Measurements from ENCODE around the gene KLK10. TPM values are rescaled to one million over a fixed set of nuclear protein-coding genes. Genes with fewer than 3 reads are reported as not detected.

KLK10 gene
- total and polyA plus RNA-seq, 10 of the 15 experiments (the other 5 are each of a cell fraction or from before 2014, with no cell fraction given) = not detected

DNA sequence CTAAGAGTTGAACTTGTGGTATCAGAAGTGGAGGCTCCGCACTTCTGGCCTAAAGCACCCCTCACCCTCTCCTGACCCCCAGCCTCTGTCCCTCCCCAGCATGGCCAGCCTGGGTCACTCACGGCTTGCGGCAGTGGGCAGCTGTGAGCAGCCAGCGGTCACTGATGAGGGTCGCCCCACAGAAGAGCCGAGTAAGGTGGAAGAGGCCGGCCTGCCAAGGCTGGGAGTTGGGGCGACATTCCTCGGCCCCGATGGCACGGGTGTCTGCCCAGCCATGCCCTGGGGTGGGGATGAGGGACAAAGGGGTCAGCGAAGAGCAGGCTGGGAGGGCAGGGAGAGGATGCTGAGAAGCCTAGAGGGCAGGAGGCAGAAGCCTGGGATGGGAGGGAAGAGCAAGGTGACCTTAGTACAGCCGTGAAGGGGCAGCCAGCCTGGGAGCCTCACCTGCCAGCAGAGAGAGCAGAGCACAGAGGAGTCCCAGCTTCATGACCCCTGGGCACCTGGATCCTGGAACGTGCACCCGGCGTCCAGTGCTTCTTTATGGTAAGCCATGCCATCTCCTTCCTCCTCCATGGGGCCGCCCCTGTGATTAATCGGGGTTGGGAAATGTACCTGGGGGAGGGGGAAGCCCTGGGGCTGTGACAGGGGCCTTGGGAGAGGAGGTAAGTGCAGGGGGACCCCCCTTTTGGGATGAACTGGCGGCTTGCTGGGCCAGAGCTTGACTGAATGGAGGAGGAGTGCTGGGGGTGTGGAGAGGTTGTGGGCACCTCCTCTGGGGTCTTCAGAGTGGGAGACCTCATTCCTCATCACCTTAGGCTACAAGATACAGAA, 10.2 kb downstream of the KLK10 start (continued):
- TF ChIP-seq EP300 (IDR thresholded peaks at IDR 0.05; ENCODE audit: borderline replicate concordance in 1 of 2, control insufficient read depth in 1 of 2, low read depth in 2 of 2, low read length in 2 of 2) (no peak), CREB1 (IDR thresholded peaks at IDR 0.05; ENCODE audit: low read depth) (no peak), DPF2 (IDR thresholded peaks at IDR 0.05) (no peak), CEBPB (IDR thresholded peaks at IDR 0.05; ENCODE audit: borderline replicate concordance in 1 of 2, low read depth in 2 of 2, low read length in 2 of 2) (no peak), TARDBP (IDR thresholded peaks at IDR 0.05; ENCODE audit: borderline replicate concordance) (no peak), PAX8 (IDR thresholded peaks at IDR 0.05) (no peak)
- TF ChIP-seq, protein P1, sequence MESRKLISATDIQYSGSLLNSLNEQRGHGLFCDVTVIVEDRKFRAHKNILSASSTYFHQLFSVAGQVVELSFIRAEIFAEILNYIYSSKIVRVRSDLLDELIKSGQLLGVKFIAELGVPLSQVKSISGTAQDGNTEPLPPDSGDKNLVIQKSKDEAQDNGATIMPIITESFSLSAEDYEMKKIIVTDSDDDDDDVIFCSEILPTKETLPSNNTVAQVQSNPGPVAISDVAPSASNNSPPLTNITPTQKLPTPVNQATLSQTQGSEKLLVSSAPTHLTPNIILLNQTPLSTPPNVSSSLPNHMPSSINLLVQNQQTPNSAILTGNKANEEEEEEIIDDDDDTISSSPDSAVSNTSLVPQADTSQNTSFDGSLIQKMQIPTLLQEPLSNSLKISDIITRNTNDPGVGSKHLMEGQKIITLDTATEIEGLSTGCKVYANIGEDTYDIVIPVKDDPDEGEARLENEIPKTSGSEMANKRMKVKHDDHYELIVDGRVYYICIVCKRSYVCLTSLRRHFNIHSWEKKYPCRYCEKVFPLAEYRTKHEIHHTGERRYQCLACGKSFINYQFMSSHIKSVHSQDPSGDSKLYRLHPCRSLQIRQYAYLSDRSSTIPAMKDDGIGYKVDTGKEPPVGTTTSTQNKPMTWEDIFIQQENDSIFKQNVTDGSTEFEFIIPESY (IDR thresholded peaks at IDR 0.05) = no peak

DNA sequence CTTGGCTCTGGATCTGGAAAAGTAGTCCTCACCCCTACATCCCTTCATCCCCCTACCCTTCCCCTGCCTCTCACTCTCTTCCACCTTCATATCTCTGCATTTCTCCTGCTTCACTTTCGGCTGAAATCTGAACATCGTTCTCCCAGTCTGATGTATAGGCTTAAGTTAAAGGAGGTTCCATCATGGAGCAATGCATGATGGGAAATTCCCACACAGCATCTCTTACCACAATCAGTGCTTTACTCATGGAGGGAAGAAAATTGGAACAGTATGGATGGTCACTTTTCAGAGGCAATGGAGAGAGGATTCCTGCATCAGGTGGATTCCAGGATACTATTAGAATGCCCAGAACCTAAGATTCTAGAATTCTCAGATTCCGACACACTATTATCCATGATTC, 12.0 kb downstream of the KLK10 start:
- BruUV-seq (replicated peaks) = no TSS peak
- H3K27me3 ChIP-seq (replicated peaks in 1 of 2; ENCODE audit: control insufficient read depth in 2 of 2, insufficient read depth in 2 of 2, low read length in 1 of 2) = no peaks in the 10 kb centered on the region
- H3K4me2 ChIP-seq (ENCODE audit: control insufficient read depth, insufficient read depth) = no peak overlapping the region
- in situ Hi-C loops (cut with MboI) (no loop called here), intact Hi-C loops (cut with micrococcal nuclease; ENCODE audit: unreplicated experiment) (no loop called here)
- WGBS (ENCODE audit: insufficient coverage, insufficient replicate concordance, low lambda C conversion rate, missing lambda C conversion rate) = 90% methylated on average over 3 of the region's 3 CpGs
- FAIRE-seq = no peak
- DNase-seq (ENCODE audit: low read depth, low spot score) = no peak
- ChIA-PET SMC1A (ENCODE audit: uncharacterized antibody, unreplicated experiment) (no interaction called here), POLR2A (interaction anchor here (0.6 kb wide), 1 partner anchor 14 kb away, joined by 6 read pairs; no protein-coding TSS in a partner anchor), CTCF (no interaction called here), RAD21 (ENCODE audit: unreplicated experiment) (no interaction called here)
- no peak overlapping the region for H3K4me3 ChIP-seq
- H3K9me3 ChIP-seq (replicated peaks; ENCODE audit: control insufficient read depth, insufficient read depth, low read length) = no peaks in the 10 kb centered on the region
- H2AFZ ChIP-seq (ENCODE audit: control insufficient read depth, low read depth, low read length) = no peak overlapping the region
- no peak overlapping the region for H3K9ac ChIP-seq (ENCODE audit: control insufficient read depth, insufficient read depth, low read length)
- no peaks in the 10 kb centered on the region for H3K36me3 ChIP-seq (ENCODE audit: control insufficient read depth in 2 of 2, insufficient read depth in 2 of 2, low read length in 1 of 2)
- H4K20me1 ChIP-seq (ENCODE audit: control insufficient read depth, insufficient read depth) = no peaks in the 10 kb centered on the region
- no peak overlapping the region for H3K27ac ChIP-seq (ENCODE audit: control insufficient read depth, insufficient read depth)
- no peak for ATAC-seq
- H3K79me2 ChIP-seq (ENCODE audit: control insufficient read depth, insufficient read depth, low read length) = no peaks in the 10 kb centered on the region
- no peaks in the 10 kb centered on the region for H3K4me1 ChIP-seq (ENCODE audit: control insufficient read depth, insufficient read depth, low read length)
- TF ChIP-seq, protein P2, sequence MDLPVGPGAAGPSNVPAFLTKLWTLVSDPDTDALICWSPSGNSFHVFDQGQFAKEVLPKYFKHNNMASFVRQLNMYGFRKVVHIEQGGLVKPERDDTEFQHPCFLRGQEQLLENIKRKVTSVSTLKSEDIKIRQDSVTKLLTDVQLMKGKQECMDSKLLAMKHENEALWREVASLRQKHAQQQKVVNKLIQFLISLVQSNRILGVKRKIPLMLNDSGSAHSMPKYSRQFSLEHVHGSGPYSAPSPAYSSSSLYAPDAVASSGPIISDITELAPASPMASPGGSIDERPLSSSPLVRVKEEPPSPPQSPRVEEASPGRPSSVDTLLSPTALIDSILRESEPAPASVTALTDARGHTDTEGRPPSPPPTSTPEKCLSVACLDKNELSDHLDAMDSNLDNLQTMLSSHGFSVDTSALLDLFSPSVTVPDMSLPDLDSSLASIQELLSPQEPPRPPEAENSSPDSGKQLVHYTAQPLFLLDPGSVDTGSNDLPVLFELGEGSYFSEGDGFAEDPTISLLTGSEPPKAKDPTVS (IDR thresholded peaks at IDR 0.05; ENCODE audit: low read depth, low read length) = no peak
- TF ChIP-seq CBX3 (IDR thresholded peaks at IDR 0.05; ENCODE audit: borderline replicate concordance, low read depth) (no peak), ZNF217 (IDR thresholded peaks at IDR 0.05) (no peak), CREB1 (IDR thresholded peaks at IDR 0.05; ENCODE audit: low read depth) (no peak), EGR1 (IDR thresholded peaks at IDR 0.05; ENCODE audit: borderline replicate concordance in 1 of 2, low read depth in 2 of 2, low read length in 2 of 2) (no peak), RFX5 (IDR thresholded peaks at IDR 0.05; ENCODE audit: low read depth, low read length) (no peak), IKZF2 (IDR thresholded peaks at IDR 0.05) (no peak)
- TF ChIP-seq, protein P3, sequence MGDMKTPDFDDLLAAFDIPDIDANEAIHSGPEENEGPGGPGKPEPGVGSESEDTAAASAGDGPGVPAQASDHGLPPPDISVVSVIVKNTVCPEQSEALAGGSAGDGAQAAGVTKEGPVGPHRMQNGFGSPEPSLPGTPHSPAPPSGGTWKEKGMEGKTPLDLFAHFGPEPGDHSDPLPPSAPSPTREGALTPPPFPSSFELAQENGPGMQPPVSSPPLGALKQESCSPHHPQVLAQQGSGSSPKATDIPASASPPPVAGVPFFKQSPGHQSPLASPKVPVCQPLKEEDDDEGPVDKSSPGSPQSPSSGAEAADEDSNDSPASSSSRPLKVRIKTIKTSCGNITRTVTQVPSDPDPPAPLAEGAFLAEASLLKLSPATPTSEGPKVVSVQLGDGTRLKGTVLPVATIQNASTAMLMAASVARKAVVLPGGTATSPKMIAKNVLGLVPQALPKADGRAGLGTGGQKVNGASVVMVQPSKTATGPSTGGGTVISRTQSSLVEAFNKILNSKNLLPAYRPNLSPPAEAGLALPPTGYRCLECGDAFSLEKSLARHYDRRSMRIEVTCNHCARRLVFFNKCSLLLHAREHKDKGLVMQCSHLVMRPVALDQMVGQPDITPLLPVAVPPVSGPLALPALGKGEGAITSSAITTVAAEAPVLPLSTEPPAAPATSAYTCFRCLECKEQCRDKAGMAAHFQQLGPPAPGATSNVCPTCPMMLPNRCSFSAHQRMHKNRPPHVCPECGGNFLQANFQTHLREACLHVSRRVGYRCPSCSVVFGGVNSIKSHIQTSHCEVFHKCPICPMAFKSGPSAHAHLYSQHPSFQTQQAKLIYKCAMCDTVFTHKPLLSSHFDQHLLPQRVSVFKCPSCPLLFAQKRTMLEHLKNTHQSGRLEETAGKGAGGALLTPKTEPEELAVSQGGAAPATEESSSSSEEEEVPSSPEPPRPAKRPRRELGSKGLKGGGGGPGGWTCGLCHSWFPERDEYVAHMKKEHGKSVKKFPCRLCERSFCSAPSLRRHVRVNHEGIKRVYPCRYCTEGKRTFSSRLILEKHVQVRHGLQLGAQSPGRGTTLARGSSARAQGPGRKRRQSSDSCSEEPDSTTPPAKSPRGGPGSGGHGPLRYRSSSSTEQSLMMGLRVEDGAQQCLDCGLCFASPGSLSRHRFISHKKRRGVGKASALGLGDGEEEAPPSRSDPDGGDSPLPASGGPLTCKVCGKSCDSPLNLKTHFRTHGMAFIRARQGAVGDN (IDR thresholded peaks at IDR 0.05) = no peak

All from GM12878 (cell line).